ENCODE measurements around the gene PRAME.
"Not testable (repeated sequence)": the region's sequence is repeated elsewhere in the genome, so short reads cannot be mapped to it uniquely, and the experiment has no call there.

Gene PRAME

DNA sequence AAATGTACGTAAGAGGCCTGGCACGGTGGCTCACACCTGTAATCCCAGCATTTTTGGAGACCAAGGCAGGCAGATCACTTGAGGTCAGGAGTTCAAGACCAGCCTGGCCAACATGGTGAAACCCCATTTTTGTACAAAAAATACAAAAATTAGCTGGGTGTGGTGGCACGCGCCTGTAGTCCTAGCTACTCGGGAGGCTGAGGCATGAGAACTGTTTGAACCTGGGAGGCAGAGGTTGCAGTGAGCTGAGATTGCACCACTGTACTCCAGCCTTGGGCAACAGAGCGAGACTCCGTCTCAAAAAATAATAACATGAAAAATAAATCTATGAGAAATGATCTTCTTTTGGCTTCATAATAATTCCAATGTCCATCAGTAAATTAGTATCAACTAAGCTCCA is 48.2 kb downstream of the PRAME start:
- CTCF ChIA-PET, H3K27ac Mint-ChIP-seq, H3K4me3 Mint-ChIP-seq, H3K36me3 Mint-ChIP-seq, DNase-seq: not testable (repeated sequence)
- Mint-ChIP-seq H3K4me1 (peaks cover 12% of the 10 kb centered on the region), H3K9me3 (peaks cover 11% of the 10 kb centered on the region), H3K27me3 (peaks cover 23% of the 10 kb centered on the region)

DNA sequence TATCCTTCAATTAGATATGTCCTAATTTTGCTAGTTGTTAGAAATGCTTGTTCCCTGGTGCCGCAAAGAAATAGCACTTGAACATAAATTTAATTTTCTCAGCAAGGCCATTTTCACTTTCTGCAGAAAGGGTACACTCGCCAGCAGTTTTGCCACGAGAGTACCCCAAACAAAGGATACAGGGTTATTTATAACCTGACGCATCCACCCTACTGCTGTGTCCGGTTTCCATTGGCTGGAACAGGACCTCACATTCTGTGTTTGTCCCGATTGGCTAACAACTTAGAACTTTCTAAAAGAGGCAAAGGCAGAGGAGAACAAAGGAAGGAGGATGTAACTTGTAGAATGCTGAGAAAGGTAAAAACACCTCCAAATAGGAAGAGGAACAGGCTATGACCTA is 49.2 kb downstream of the PRAME start:
- Mint-ChIP-seq H3K4me1 (peaks cover 12% of the 10 kb centered on the region), H3K27me3 (peaks cover 14% of the 10 kb centered on the region), H3K9me3 (peaks cover 11% of the 10 kb centered on the region)
- not testable (repeated sequence) for H3K4me3 Mint-ChIP-seq, H3K36me3 Mint-ChIP-seq, DNase-seq, H3K27ac Mint-ChIP-seq
- CTCF ChIA-PET = interaction anchor here (1.6 kb wide), 1 partner anchor 9 kb away, joined by 10 read pairs; the partner anchor contains the start of gene ZNF280A

DNA sequence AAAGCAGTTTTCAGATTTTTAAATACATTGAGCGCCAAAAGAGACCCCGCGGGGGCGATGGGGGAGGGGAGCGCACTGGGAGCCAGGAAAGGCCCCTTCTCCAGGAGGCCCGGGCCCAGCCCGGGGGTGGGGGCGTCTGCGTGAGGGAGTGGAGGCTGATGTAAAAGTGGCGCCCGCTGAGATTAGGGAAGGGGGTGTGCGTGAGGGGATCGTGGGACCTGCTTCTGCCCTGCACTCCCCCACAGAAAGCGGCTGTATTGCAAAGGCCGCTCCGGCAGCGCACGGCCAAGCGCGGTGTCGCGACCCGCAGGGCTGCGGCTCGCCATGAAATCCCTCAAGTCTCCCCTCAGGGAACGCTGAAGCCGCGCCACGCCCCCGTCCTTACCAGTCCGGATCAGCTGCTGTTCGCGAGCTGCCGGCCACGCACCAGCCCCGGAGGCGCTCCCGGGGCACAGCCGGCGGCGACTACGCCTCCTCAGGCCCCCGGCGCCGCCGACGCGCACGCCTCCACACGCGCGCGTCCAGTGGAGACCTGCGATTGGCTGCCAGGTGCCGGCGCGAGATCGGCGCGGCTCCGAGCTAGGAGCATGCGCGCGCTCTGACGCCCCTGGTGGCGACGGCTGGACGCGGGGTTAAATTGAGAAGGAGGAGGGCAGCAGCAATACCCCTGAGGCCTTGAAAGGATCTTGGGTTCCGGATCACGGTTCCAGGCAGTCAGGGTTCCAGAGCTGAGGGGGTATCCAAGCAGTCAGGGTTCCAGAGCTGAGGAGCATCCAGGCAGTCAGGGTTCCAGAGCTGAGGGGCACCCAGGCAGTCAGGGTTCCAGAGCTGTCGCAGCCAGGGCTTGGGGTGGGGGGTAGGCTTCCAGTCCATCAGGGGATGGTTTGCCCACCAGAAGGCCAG is 50.5 kb downstream of the PRAME start, which contains the start of gene ZNF280B:
Gene ZNF280B, minus strand, starts transcription at position 469 of the 903 bp plus-strand sequence. CDS start 19,344 bp downstream, outside the sequence.
- Mint-ChIP-seq H3K4me3 (peak within 1 kb of the TSS; percentile 80), H3K27ac (peak within 1 kb of the TSS; percentile 39), H3K4me1 (peaks cover 12% of the 10 kb centered on the region), H3K9me3 (peaks cover 11% of the 10 kb centered on the region), H3K36me3 (peaks cover 16% of the 10 kb centered on the region), H3K27me3 (peaks cover 11% of the 10 kb centered on the region)
- DNase-seq = peak; percentile 89
- CTCF ChIA-PET = interaction anchor here (0.6 to 1.8 kb wide), 5 partner anchors 11 to 826 kb away, joined by 3 to 10 read pairs (median 4); partner anchors contain the start of gene ZNF280A

DNA sequence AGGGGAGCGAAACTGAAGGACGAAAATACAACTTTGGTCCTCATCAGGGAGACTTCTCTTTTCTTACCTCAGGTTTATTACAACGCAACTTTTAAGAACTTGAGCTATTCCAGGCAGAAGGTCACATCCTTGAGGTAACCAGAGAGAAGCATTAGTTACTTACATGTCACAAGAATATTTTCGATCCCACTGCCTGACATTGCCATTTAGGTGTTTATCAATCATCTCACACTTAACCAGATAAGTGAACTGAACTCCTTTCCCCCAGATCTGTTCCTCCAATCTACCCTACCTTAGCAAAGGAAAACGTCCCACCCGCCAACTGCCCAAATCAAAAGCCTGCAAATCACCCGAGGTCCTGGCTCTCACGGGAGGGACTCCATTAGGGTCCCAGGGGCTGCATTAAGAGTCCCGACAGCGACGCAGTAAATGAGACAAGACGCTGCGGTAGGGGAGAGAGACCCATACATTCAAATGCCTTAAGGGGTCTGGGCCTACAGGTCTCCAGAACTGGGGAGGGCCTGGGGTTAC is 51.3 kb downstream of the PRAME start:
- Mint-ChIP-seq H3K27ac (peak overlapping the region; percentile 39), H3K4me3 (peak overlapping the region; percentile 80), H3K4me1 (peaks cover 12% of the 10 kb centered on the region), H3K27me3 (peaks cover 7% of the 10 kb centered on the region), H3K9me3 (peaks cover 11% of the 10 kb centered on the region), H3K36me3 (peaks cover 16% of the 10 kb centered on the region)
- no peak for DNase-seq
- CTCF ChIA-PET = interaction anchor here (0.9 to 1.8 kb wide), 3 partner anchors 10 to 24 kb away, joined by 3 to 4 read pairs (median 3); no protein-coding TSS in a partner anchor

DNA sequence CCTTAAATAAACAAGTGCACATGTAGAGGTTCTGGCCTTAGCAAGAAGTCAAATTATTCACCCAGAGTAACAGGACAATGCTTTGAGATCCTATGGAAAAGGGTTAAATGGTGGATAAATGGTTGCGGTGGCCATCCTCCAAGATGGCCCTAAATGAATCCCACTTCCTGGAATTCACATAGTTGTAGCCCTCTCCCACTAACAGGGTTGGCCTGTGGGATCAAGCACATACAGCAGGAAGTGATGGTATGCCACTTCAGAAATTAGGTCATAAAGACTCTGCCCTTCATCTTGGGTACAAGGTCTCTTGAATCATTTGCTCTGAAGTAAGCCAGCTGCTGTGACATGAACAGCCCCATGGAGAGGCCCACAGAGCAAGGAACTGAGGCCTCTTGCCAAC is 52.3 kb downstream of the PRAME start:
- Mint-ChIP-seq H3K27ac (no peak overlapping the region), H3K4me1 (peaks cover 12% of the 10 kb centered on the region), H3K27me3 (peaks cover 7% of the 10 kb centered on the region), H3K9me3 (peaks cover 11% of the 10 kb centered on the region), H3K36me3 (peaks cover 16% of the 10 kb centered on the region), H3K4me3 (no peak overlapping the region)
- CTCF ChIA-PET = interaction anchor here (1.3 to 1.8 kb wide), 2 partner anchors 9 to 16 kb away, joined by 3 to 4 read pairs; no protein-coding TSS in a partner anchor
- no peak for DNase-seq

DNA sequence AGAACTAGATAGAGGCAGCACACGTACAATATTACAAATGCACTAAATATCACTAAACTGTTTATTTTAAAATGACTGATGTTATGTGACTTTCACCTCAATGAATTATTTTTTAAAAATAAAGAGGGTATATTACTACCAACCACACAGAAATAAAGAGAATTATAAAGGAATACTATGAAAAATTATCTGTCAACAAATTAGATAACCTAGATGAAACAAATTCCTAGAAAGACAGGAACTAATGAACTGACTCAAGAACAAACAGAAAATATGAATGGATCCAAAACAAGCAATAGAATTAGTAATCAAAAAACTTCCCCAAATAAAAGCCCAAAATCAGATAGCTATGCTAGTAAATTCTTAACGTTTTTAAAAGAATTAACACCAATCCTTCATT is 60.8 kb downstream of the PRAME start:
- no peak for DNase-seq
- Mint-ChIP-seq H3K27me3 (no peaks in the 10 kb centered on the region), H3K4me3 (no peak overlapping the region), H3K27ac (no peak overlapping the region), H3K36me3 (no peaks in the 10 kb centered on the region), H3K9me3 (no peaks in the 10 kb centered on the region), H3K4me1 (no peaks in the 10 kb centered on the region)
- CTCF ChIA-PET = no interaction called here

Measured in activated naive CD4-positive, alpha-beta T cell treated with anti-CD3 and anti-CD28 coated beads, Interleukin-2, amount 10 ng/mL, durations not matched to agents 7 days and 5 days (primary cell).